ENCODE data around the gene OR2A42.
"Not testable (repeated sequence)": the region's sequence is repeated elsewhere in the genome, so short reads cannot be mapped to it uniquely, and the experiment has no call there.

The OR2A42 gene

DNA sequence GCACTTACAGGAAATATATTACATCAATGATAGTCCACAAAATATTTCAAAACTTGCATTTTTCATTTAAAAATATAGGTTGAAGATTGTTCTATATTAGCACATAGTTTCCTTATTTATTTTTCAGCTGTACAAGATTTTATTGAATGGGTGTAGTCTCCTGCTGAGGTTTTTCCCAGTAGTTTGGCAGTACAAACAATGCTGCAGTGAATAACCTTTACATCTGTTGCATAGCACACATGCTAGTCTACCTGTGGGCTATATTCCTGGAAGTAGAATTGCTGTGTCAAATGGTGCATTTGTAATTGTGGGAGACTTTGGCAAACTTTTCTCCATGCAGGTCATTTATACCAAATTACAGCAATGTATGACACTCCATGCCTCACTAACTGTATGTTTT, 18.9 kb downstream of the OR2A42 start:
- DNase-seq, result not testable (repeated sequence)

GRCh38 chr7:144219149-144219548, 20.3 kb downstream of the OR2A42 start:
- DNase-seq, result not testable (repeated sequence)

GRCh38 chr7:144218581-144218980, 20.8 kb downstream of the OR2A42 start:
- not testable (repeated sequence) for DNase-seq

GRCh38 chr7:144217200-144217599, 22.2 kb downstream of the OR2A42 start:
- not testable (repeated sequence) for DNase-seq

GRCh38 chr7:144205306-144205705, 34.1 kb downstream of the OR2A42 start:
- not testable (repeated sequence) for DNase-seq

- not testable (repeated sequence) for DNase-seq
Observed at GRCh38 chr7:144203086-144203485, 36.3 kb downstream of the OR2A42 start.

DNA sequence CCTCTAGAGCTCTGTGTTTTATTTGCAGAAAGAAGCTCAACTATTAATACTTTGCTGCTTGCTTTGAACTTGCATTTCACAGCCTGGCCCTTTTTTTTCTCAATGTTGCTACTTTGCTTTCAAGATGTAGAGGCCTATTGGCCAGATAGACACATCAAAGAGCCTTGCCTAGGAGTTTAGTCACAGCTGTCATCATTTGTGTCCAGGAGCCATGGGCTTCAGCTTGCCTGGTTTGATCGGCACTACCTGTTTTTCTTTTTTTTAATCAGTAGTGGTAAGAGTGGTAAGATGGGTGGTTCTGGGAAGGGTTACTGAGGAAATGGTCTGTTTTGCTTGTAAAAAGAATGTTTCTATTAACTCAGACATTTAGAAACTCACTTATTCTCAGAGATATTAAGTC, 37.4 kb downstream of the OR2A42 start:
- not testable (repeated sequence) for DNase-seq

GRCh38 chr7:144198934-144199333, 40.5 kb downstream of the OR2A42 start:
- DNase-seq, result not testable (repeated sequence)

DNA sequence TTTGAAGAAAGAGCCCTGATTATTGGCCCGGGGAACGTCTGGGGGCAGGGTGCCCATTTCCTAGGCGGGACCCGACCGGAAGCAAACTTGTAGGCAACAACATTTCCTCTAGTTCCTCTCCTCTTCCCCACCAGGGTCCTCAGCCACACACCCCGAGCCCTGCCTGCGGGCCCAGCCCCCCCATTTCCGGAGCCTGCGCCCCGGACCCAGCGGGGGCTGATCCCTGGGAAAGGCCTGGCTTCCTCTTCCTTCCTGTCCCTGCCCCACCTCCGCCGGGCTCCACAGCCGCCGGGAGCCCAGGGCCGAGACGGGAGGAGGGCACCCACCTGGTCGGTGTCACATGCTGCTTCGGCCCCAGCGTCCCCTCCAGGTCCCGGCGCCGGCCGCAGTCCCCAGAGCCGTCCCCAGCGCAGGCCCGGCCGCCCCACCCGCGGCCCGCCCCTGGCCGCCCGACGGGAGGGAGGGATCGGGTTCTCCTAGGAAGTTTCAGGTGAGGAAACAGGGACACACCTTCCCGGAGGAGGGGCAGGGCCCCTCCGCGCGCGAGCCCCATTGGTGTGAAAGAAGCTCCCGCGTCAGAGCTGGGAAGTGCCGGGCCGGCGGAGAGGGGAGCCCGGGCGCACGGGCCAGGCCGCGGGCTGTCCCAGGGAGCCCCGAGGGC, 44.1 kb downstream of the OR2A42 start, which contains the start of gene ARHGEF35:
TSS of gene ARHGEF35 (minus strand) at position 622 of the 661 bp plus-strand sequence. CDS start 7,450 bp downstream, outside the sequence.
- not testable (repeated sequence) for DNase-seq

DNA sequence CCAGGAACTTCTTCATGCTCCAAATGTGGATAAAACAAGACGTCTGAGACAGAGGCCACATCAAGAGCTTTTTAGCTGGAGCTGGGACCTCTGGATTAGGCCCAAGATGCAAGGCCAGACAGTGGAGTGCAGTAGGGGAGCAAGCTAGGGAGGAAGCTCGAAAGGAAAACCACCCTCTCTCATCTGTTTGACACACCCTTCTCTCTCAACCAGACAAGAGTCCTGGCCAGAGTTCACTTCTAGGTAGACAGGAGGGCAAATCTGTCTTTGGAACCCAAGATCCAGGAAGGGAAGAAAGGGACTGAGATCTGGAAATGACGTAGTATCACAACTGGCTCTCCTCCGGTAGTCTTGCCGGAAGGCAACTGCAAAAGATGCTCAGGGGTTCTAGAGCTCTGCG, 45.0 kb downstream of the OR2A42 start:
- DNase-seq, result not testable (repeated sequence)

GRCh38 chr7:144193782-144194181, 45.6 kb downstream of the OR2A42 start:
- not testable (repeated sequence) for DNase-seq

- not testable (repeated sequence) for DNase-seq
Observed at GRCh38 chr7:144188578-144189171, 50.7 kb downstream of the OR2A42 start.

DNA sequence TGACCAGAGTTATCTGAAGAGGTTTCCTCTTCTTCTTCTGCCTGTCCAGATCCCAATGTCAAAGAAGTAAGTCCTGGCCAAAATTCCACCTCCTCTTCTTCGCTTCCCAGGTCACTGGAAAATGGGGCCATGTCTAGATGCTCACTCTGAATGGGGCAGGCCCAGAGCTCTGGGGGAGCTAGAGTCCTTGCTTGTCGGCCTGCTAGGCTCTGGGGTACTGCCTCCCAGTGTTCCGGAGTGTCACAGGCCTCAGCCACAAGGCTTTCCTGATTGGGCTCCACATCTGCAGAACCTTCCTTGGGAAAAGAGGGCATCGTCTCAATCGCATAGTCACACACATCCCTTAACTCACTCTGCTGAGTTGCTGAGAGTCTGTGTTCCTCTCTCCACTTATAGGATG, 51.6 kb downstream of the OR2A42 start:
- DNase-seq, result not testable (repeated sequence)

DNA sequence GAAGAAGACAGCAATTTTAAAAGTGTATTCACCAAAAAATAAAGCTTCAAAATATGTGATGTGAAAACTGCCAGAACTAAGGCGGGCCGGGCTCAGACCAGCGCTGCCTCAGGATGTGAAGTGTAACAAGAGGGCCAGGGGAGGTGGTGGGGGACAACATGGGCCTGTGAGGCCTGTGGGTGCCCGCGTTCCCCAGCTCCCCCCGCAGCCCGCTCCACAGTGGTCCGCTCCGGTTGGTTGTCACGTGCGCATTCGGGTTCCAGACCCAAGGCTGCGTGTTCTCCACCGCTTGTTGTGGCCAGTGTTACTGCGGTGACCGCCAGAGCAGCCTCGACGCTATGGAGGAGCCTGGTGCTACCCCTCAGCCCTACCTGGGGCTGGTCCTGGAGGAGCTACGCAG, 56.2 kb downstream of the OR2A42 start, which contains the start of gene CTAGE4:
TSS of gene CTAGE4 (plus strand) at position 301 of the 400 bp plus-strand sequence. CDS start at position 339, 38 bp downstream.
- DNase-seq, result not testable (repeated sequence)

- not testable (repeated sequence) for DNase-seq
Observed at GRCh38 chr7:144179165-144179479, 60.3 kb downstream of the OR2A42 start.

DNA sequence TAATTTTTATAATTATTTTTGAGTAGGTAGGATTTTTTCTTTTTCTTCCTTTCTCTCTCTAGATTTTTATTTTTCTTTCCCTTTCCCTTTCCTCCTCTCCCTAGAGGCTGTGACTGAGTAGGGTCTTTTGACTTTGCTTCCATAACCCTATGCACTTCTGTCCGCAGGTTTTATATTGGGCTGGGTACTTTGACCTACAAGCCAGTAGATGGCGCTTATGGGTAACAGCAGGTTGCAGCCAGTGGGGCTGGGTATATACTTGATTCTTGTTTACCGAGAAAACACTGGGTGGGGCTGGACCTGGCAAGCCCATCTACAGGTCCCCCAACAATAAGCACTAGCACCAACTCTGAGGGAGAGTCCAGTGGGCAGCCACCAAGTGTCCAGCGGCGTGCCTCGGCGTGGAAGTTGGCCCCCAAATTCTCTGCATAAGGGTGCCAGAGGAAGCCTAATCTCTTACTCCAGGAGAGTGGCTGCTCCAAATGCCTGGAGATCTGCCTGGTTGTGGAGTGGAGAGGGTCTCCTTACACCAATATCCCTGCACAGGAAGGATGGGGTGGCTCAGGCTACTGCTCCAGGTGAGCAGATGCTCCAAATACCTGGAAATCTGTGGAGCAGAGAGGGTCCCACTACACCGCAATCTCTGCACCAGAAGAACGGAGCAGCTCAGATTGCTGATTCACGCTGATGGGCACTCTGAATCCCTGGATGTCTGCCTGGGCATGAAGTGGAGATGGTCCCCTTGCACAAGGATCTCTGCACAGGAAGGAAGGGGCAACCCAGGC, 60.8 kb downstream of the OR2A42 start:
- DNase-seq, result peak; percentile 15

Measured in stimulated activated CD4-positive, alpha-beta T cell treated with anti-CD3 and anti-CD28 coated beads, Interleukin-4, amount 100 ng/mL, for 24 hours (primary cell).